NOMO-1 (cell line): ENCODE measurements around the gene PDK4.

ENCODE experiments used
- DNase-seq, 2 experiments: peaks; one replicate each; lab custom pipeline; 2025; ENCODE audit not compliant: unreplicated experiment in 2 of 2; lab: John Stamatoyannopoulos, UW

The PDK4 gene

DNA sequence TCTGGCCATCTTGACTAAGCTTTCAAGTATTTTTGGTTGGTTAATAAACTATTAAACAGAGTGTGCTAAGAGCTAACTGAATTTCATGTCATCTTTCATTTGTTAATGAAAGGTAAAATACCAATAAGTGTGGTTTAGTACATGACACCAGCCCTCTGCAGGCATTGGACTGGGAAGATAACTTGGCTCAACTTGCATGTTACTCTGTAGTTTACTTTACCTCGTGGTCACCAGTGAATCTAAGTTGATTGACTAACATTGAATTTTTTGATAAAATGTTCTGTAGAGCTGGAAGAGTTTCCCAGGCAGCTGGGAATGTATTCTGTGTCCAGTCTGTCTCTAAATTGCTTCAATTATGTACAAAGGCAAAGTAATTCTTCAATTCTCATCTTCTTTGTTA is 60.7 kb downstream of the PDK4 start:
- DNase-seq, result no peak

DNA sequence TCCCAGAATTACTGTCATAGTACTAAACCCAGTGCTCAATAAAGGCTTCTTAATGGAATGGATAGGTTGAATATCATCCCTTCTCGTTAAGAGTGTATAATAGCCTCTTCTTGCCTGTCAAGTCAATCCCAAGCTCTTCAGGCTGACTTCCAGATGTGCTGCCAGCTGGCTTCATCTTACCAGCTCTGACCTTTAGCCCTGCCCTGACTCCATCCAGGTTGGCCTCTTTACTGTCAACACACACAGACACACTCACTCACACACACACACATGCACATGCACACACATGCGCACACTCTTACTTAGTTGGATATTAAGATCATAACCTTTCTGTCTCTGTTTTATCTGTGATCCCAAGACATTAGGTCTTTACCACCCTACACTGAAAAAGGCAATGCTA is 61.5 kb downstream of the PDK4 start:
- no peak for DNase-seq
